GM23248 (cell line): ENCODE results near the gene SLIT3.

Experiments used
- EZH2 ChIP-seq: fragments of 200-600 bp; sonication (generic); IDR thresholded peaks from 2 replicates; pipeline ENCODE4 v1.6.1; 2018; ENCODE audit warnings: antibody characterized with exemption, mild to moderate bottlenecking; ENCODE audit not compliant: insufficient read depth, poor library complexity, severe bottlenecking
- EZH2phosphoT487 ChIP-seq: fragments of 200-600 bp; sonication (generic); IDR thresholded peaks from 2 replicates; pipeline ENCODE4 v1.6.1; 2018; ENCODE audit warnings: antibody characterized with exemption, moderate library complexity, mild to moderate bottlenecking, low read depth; ENCODE audit not compliant: insufficient read depth

GRCh38 chr5:169166078-169166477 lies 134.9 kb downstream of the SLIT3 start:
- TF ChIP-seq EZH2 (no peak), EZH2phosphoT487 (no peak)
